ENCODE data around the gene NTM.

NTM gene

GRCh38 chr11:131762346-131763110 lies 392.1 kb downstream of the NTM start:
- DNase-seq (ENCODE audit: low read depth in 4 of 4, low spot score in 1 of 4): no peak

GRCh38 chr11:131763193-131763890 lies 392.9 kb downstream of the NTM start:
- DNase-seq (ENCODE audit: low read depth in 4 of 4, low spot score in 1 of 4): no peak

- no peak for DNase-seq (ENCODE audit: low read depth in 4 of 4, low spot score in 1 of 4)
These were observed 393.7 kb downstream of the NTM start for GRCh38 chr11:131764126-131764525.

- DNase-seq (ENCODE audit: low read depth in 4 of 4, low spot score in 1 of 4): no peak
These were observed 394.2 kb downstream of the NTM start for GRCh38 chr11:131764649-131765048.

GRCh38 chr11:131766637-131767036 lies 396.2 kb downstream of the NTM start:
- DNase-seq (ENCODE audit: low read depth in 4 of 4, low spot score in 1 of 4): no peak

GRCh38 chr11:131767421-131767820 lies 397.0 kb downstream of the NTM start:
- DNase-seq (ENCODE audit: low read depth in 4 of 4, low spot score in 1 of 4): no peak

- DNase-seq (ENCODE audit: low read depth in 4 of 4, low spot score in 1 of 4): no peak
These were observed 400.4 kb downstream of the NTM start for GRCh38 chr11:131770801-131771200.

- no peak for DNase-seq (ENCODE audit: low read depth in 4 of 4, low spot score in 1 of 4)
These were observed 401.1 kb downstream of the NTM start for GRCh38 chr11:131771471-131771870.

GRCh38 chr11:131773626-131774025 lies 403.2 kb downstream of the NTM start:
- no peak for DNase-seq (ENCODE audit: low read depth in 4 of 4, low spot score in 1 of 4)

GRCh38 chr11:131776211-131776610 lies 405.8 kb downstream of the NTM start:
- DNase-seq (ENCODE audit: low read depth in 4 of 4, low spot score in 1 of 4): no peak

- no peak for DNase-seq (ENCODE audit: low read depth in 4 of 4, low spot score in 1 of 4)
These were observed 415.4 kb downstream of the NTM start for GRCh38 chr11:131785801-131786200.

- DNase-seq (ENCODE audit: low read depth in 4 of 4, low spot score in 1 of 4): no peak
These were observed 416.7 kb downstream of the NTM start for GRCh38 chr11:131787119-131787518.

GRCh38 chr11:131790586-131790985 lies 420.2 kb downstream of the NTM start:
- DNase-seq (ENCODE audit: low read depth in 4 of 4, low spot score in 1 of 4): no peak

GRCh38 chr11:131792243-131792642 lies 421.8 kb downstream of the NTM start:
- no peak for DNase-seq (ENCODE audit: low read depth in 4 of 4, low spot score in 1 of 4)

GRCh38 chr11:131796089-131796488 lies 425.7 kb downstream of the NTM start:
- no peak for DNase-seq (ENCODE audit: low read depth in 4 of 4, low spot score in 1 of 4)

- no peak for DNase-seq (ENCODE audit: low read depth in 4 of 4, low spot score in 1 of 4)
These were observed 426.1 kb downstream of the NTM start for GRCh38 chr11:131796541-131796940.

- DNase-seq (ENCODE audit: low read depth in 4 of 4, low spot score in 1 of 4): no peak
These were observed 430.0 kb downstream of the NTM start for GRCh38 chr11:131800452-131800851.

GRCh38 chr11:131802440-131803115 lies 432.2 kb downstream of the NTM start:
- DNase-seq (ENCODE audit: low read depth in 4 of 4, low spot score in 1 of 4): no peak

GRCh38 chr11:131807876-131808275 lies 437.5 kb downstream of the NTM start:
- DNase-seq (ENCODE audit: low read depth in 4 of 4, low spot score in 1 of 4): no peak

- no peak for DNase-seq (ENCODE audit: low read depth in 4 of 4, low spot score in 1 of 4)
These were observed 438.1 kb downstream of the NTM start for GRCh38 chr11:131808470-131808869.

GRCh38 chr11:131809203-131809918 lies 438.9 kb downstream of the NTM start:
- DNase-seq (ENCODE audit: low read depth in 4 of 4, low spot score in 1 of 4): no peak
